Ectodermal cell (in vitro differentiated cells): Measurements from ENCODE around the gene OTUB1.

Experiments
- H3K27ac ChIP-seq: 2 replicates; pipeline ENCODE4 v1.7.0; 2013; ENCODE audit warnings: mild to moderate bottlenecking, low read depth, low read length; ENCODE audit not compliant: insufficient read depth, poor library complexity, severe bottlenecking
- H3K27me3 ChIP-seq: 2 replicates; pipeline ENCODE4 v1.7.0; 2013; ENCODE audit warnings: mild to moderate bottlenecking, low read length; ENCODE audit not compliant: insufficient read depth, control insufficient read depth, poor library complexity, severe bottlenecking
- H3K36me3 ChIP-seq: one replicate; pipeline ENCODE4 v1.7.0; 2013; ENCODE audit warnings: low read length; ENCODE audit not compliant: control insufficient read depth, insufficient read depth
- H3K4me1 ChIP-seq: one replicate; pipeline ENCODE4 v1.7.0; 2013; ENCODE audit warnings: low read length; ENCODE audit not compliant: control insufficient read depth, insufficient read depth
- H3K4me3 ChIP-seq: 2 replicates; pipeline ENCODE4 v1.7.0; 2013; ENCODE audit warnings: low read depth, low read length, control low read depth; ENCODE audit not compliant: insufficient read depth
- H3K9me3 ChIP-seq: 2 replicates; pipeline ENCODE4 v1.7.0; 2013; ENCODE audit warnings: mild to moderate bottlenecking, low read length, moderate library complexity; ENCODE audit not compliant: control insufficient read depth
- WGBS, 2 experiments: methylation state at CpG; one replicate each; pipeline ENCODE4 v1.1.7; 2013; ENCODE audit warnings: missing lambda C conversion rate in 2 of 2; 5-methylcytosine and 5-hydroxymethylcytosine counted together

OTUB1 gene

DNA sequence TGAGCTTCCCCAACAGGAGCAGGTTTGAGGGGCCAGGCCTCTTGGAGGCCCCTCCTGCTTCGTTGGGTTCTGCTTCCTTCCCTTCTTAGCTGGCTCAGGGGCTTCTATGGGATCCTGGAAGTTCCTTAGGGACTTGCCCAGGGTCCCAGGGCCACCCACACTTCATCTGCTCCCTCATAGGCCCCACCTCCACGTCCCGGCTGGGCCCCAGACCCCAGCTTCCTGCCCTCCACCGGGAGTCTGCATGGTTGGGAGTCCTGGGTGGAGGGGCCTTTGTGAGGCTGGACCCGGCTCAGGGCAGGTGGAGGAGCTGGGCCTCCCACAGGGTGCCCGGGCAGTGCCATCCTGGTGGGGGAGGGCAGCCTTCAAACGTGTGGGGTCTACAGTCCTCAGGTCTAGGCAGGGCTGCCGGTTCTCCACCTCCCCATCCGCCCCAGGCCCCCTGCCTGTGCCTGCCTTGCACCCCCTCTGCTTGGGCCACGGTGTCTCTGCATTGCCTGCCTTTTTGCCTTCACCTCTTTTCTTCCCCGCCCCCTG, 11.6 kb downstream of the OTUB1 start:
- no peak overlapping the region for H3K27ac ChIP-seq
- H3K27me3 ChIP-seq, result peaks cover 29% of the 10 kb centered on the region
- H3K4me3 ChIP-seq, result no peak overlapping the region
- H3K9me3 ChIP-seq, result no peaks in the 10 kb centered on the region
- 76% methylated on average over 11 of the region's 11 CpGs for WGBS, 2 experiments
- H3K36me3 ChIP-seq, result peaks cover 14% of the 10 kb centered on the region
- peaks cover 22% of the 10 kb centered on the region for H3K4me1 ChIP-seq

DNA sequence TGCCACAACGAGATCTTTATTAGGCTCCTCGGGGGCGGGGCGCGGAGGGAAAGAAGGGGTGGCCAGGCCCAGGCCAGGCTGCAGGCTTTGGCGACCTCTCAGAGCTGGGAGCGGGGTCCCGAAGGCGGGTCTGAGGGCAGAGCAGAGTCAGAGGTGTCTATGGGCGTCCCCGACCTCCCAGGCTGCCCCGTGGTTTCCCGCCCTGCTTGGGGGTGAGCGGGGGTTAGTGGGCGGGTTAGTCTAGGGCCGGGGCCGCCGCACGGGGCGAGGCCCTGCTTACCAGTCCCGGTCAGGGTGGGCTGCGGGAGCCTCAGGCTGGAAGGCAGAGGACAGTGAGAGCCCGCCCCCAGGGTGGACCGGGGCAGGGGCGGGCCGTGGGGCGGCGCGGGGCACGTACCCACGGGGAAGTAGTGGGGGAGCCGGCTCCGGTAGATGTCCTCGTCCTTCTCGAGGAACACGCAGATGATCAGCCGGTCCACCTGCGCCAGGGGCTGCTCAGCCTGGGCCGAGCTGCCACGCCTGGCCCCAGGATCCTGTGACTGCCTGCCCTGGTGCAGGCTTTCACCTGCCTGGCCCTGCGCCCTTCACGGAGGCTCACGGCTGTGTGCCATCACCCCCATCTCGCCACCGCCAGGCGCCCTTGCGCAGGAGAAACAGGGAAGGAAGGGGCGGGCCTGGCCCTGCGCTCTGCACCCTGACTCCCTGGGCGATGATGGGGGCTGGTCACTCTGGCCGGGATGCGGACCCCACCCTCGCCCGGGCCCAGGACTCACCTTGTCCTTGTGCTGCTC, 12.5 kb downstream of the OTUB1 start:
- peaks cover 14% of the 10 kb centered on the region for H3K36me3 ChIP-seq

DNA sequence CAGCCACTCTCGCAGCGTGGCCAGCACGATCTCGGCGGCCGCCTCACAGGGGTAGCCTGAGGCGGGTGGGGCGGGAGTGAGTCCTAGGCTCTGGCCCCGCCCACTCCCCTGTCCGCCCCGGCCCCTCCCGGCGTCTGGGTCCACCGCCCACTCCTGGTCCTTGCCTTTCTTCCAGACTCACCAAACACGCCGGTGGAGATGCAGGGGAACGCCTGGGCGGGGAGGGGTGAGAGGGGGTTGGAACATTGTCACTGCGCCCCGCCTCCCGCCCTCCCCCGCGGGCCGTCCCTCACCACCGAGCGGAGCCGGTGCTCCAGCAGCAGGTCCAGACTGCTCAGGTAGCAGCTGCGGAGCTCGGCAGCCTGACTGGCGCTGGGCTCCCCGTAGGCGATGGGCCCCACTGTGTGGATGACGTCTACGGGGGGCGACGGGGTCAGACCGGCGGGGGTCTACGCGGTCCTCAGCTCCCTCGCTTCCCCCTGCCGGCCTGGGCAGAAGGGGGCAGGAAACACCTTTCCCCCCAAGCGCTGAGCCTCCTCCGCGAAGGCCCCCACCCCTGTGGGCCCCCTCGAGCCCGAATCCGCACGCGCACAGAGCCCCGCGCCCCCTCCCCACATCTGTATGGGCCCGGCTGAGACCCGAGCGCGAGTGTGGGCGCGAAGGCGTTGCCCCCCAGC, 13.2 kb downstream of the OTUB1 start:
- Histone ChIP-seq H3K27me3 (peaks cover 36% of the 10 kb centered on the region), H3K27ac (no peak overlapping the region), H3K9me3 (no peaks in the 10 kb centered on the region), H3K4me3 (peak overlapping the region; percentile 15), H3K4me1 (peaks cover 22% of the 10 kb centered on the region), H3K36me3 (peaks cover 14% of the 10 kb centered on the region)
- WGBS, 2 experiments, result 2% methylated on average over 59 of the region's 59 CpGs

More for the DNA sequence above, 12.5 kb downstream of the OTUB1 start:
- H3K27me3 ChIP-seq, result peaks cover 29% of the 10 kb centered on the region
- peaks cover 22% of the 10 kb centered on the region for H3K4me1 ChIP-seq
- no peaks in the 10 kb centered on the region for H3K9me3 ChIP-seq
- WGBS, 2 experiments, result 32% methylated on average over 54 of the region's 54 CpGs
- no peak overlapping the region for H3K27ac ChIP-seq
- peak overlapping the region; percentile 15 for H3K4me3 ChIP-seq

DNA sequence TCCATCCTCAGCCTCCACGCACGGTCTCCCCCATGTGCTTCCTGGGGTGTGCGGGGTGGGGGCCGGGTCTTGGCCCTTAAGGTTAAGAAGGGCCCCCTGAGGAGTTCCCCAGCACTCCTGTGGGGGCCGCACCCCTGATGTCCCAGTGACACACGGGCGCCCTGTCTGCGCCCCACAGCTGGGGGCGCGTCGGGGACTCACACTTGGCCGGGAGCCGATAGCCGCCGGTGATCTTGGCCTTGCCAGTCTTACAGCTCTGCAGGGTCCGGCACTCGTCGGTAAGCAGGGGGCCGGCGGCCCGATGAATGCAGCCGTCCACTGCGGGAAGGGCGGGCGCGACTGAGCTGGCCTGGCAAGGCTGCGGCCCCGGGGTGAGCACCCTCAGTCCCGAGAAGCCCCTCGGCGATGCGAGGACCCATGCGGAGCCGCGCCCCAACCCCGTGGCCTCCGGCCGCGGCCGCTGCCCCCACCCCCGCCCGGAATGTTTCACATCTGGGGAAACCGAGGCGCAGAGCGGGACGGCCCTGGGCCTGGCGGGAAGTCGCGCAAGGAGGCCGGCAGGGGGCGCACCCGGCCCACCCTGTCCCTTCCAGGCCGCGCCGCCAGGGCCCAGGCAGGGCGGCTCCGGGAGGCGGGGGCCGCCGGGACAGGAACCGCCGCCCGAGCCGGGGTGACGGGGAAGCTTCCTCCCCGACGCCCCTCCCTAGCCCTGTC, 13.9 kb downstream of the OTUB1 start:
- peaks cover 42% of the 10 kb centered on the region for H3K27me3 ChIP-seq
- 2 to 3% methylated on average over 67 of the region's 67 CpGs for WGBS, 2 experiments
- peaks cover 14% of the 10 kb centered on the region for H3K36me3 ChIP-seq
- peak overlapping the region; percentile 15 for H3K4me3 ChIP-seq
- H3K27ac ChIP-seq, result no peak overlapping the region
- H3K4me1 ChIP-seq, result peaks cover 22% of the 10 kb centered on the region
- no peaks in the 10 kb centered on the region for H3K9me3 ChIP-seq

DNA sequence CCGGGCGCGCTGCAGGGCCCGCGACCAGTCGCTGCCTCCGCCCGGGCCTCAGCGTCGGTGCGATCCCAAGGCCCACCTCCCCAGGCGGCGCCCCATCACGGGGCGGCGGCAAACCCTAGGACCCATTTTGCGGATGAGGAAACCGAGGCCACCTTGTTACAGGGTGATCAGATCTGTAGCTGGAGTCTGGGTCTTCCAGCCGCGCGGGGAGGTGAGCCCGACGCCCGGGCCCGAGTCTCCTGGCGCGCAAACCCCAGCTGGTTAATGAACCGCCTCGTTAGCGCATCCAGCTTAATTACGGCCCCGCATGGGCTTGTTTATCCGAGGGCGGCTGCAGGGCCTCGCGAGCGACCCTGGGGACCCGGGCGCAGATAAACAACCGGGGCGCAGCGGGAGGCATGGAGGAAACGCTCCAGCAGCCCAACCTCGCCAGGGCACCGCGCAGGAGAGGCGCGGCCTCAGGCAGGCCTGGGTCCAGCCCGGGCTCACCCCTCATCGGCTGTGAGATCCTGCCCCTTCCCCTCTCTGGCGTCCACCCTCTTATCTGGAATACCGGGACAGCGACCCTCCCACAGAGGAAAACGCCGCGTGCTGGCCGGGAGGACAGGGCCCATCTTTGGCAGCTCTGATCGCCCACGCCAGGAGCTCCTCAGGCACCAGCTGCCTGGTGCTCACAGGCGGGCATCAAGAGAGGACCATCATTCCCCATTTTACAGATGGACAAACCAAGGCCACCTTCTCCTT, 14.7 kb downstream of the OTUB1 start:
- H3K9me3 ChIP-seq, result no peaks in the 10 kb centered on the region
- H3K27ac ChIP-seq, result no peak overlapping the region
- no peak overlapping the region for H3K4me3 ChIP-seq
- peaks cover 22% of the 10 kb centered on the region for H3K4me1 ChIP-seq
- 70% methylated on average over 60 of the region's 60 CpGs for WGBS, 2 experiments
- peaks cover 49% of the 10 kb centered on the region for H3K27me3 ChIP-seq
- peaks cover 14% of the 10 kb centered on the region for H3K36me3 ChIP-seq

DNA sequence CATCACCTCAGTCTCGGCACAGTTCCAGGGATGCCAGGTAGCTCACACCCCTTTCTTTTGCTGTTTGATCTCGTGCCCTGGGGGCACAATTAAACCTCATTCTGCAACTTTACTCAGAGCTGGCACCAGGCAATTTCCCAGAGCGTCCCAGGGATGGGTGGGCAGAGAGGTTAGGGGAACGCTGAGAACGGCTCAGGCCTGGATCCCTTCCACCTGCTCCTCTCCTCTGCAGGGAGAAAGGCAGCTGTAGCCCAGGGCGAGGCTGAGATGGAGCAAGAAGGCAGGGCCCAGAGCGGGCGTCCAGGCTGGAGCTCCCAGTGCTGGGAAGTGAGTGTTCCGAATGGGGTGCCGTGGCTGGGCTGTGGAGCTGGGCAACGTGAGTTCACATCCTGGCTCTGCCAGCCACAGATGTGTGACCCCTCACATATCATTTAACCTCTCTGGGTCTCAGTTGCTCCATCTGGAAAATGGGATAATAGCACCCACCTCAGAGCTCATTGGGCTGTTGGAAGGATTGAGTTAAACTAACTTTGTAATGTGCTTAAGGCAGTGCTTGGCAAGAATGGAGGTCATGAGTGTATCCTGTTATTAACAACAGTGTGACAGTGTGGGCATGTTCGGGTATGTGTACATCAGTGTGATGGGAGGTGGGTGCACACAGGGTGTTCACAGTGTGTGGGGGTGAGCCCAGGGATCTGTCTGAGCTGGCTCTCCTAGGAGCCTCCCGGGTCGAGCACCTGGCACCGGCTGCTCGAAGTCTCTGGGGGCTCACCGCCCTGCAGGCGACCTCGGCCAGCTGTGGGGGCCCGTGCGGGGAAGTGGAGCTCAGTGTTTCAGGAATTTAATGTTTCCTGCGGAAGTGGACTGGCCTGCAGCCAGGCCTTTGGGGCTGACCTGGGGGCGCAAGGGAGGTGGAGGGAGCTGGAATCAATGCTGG, 15.5 kb downstream of the OTUB1 start:
- H3K36me3 ChIP-seq, result peaks cover 13% of the 10 kb centered on the region
- 89 to 92% methylated on average over 23 of the region's 23 CpGs for WGBS, 2 experiments
- peaks cover 57% of the 10 kb centered on the region for H3K27me3 ChIP-seq
- peaks cover 25% of the 10 kb centered on the region for H3K4me1 ChIP-seq
- no peaks in the 10 kb centered on the region for H3K9me3 ChIP-seq
- H3K4me3 ChIP-seq, result no peak overlapping the region
- H3K27ac ChIP-seq, result no peak overlapping the region

DNA sequence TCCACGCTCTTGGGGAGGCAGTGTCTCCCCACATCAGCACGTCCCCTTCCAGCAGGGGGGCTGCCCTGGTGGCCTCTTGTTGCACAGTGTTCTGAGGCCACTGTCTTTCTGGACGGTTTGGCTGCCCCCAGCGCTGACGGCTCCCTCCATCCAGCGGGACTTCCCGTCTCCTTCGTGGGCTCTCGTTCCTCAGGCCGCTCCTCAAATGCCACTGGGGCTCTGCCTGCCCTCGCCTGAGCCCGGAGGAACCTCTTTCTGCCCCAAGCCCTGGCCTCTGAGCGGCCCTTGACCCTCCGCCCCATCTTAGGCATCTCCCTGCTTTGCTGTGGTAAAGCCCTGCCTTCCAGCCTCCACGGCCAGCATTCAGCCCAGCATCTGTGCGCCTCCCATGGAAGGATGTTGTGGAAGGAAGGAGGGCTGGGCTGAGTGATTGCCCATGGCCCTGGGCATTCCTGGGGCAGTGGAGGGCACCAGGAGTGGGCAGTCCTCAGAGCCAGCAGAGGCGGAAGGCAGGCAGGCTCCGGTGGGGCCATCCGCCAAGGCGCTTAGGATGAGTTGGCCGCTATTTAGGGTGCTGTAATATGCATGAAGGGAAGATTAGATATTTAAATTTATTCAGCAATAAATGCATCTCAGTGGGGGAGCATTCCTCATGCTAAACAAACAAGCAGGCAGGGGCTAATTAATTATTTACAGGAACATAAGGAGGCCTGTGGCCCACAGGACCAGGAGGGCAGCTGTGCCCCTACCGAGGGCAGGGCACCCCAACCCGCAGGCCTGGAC, 17.8 kb downstream of the OTUB1 start:
- WGBS, 2 experiments, result 82 to 84% methylated on average over 23 of the region's 23 CpGs

DNA sequence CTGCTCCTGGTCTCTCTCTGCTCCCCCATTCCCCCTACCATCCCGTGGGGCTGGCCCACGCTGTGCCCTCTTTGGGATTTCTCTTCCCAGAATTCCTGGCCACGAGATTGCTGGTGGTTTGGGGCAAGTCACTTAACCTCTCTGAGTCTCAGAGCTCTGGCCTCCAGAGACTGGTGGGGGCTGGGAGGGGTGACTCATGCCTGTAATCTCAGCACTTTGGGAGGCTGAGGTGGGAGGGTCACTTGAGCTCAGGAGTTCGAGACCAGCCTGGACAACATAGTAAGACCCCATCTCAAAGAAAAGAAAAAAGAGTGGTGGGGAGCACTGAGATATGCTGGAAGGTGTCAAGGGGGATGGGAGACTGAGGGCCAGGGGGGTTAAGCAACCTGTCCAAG, 18.3 kb downstream of the OTUB1 start:
- H3K27me3 ChIP-seq, result peaks cover 73% of the 10 kb centered on the region
- WGBS, 2 experiments, result 77 to 85% methylated on average over 4 of the region's 4 CpGs
- H3K36me3 ChIP-seq, result no peaks in the 10 kb centered on the region
- peaks cover 19% of the 10 kb centered on the region for H3K4me1 ChIP-seq
- no peaks in the 10 kb centered on the region for H3K9me3 ChIP-seq
- no peak overlapping the region for H3K4me3 ChIP-seq
- H3K27ac ChIP-seq, result no peak overlapping the region

More for the DNA sequence above, 17.8 kb downstream of the OTUB1 start:
- no peak overlapping the region for H3K27ac ChIP-seq
- H3K36me3 ChIP-seq, result no peaks in the 10 kb centered on the region
- H3K4me3 ChIP-seq, result no peak overlapping the region
- H3K9me3 ChIP-seq, result no peaks in the 10 kb centered on the region
- peaks cover 73% of the 10 kb centered on the region for H3K27me3 ChIP-seq
- H3K4me1 ChIP-seq, result peaks cover 20% of the 10 kb centered on the region
